Osteocyte (in vitro differentiated cells): Measurements from ENCODE around the gene CDK8. TPM values are rescaled to one million over a fixed set of nuclear protein-coding genes. Genes with fewer than 3 reads are reported as not detected.

Experiments
- DNase-seq: peaks from one replicate; pipeline ENCODE4 v3.0.0; 2021; ENCODE audit warnings: mixed read lengths; ENCODE audit not compliant: unreplicated experiment; ENCODE audit errors: extremely low spot score
- H3K27ac Mint-ChIP-seq: one replicate; pipeline ENCODE4 v1.8.0; 2021; ENCODE audit warnings: mild to moderate bottlenecking, mixed read lengths; ENCODE audit not compliant: unreplicated experiment
- H3K27me3 Mint-ChIP-seq: one replicate; pipeline ENCODE4 v1.8.0; 2021; ENCODE audit warnings: mixed read lengths; ENCODE audit not compliant: unreplicated experiment
- H3K36me3 Mint-ChIP-seq: one replicate; pipeline ENCODE4 v1.8.0; 2021; ENCODE audit warnings: mixed read lengths; ENCODE audit not compliant: unreplicated experiment
- H3K4me1 Mint-ChIP-seq: one replicate; pipeline ENCODE4 v1.8.0; 2021; ENCODE audit warnings: mixed read lengths; ENCODE audit not compliant: unreplicated experiment
- H3K4me3 Mint-ChIP-seq: one replicate; pipeline ENCODE4 v1.8.0; 2021; ENCODE audit warnings: mild to moderate bottlenecking, moderate library complexity, mixed read lengths; ENCODE audit not compliant: unreplicated experiment
- H3K9me3 Mint-ChIP-seq: one replicate; pipeline ENCODE4 v1.8.0; 2021; ENCODE audit warnings: mixed read lengths; ENCODE audit not compliant: unreplicated experiment
- total RNA-seq: library from RNA; stranded (reverse); gene quantifications from 2 replicates; pipeline ENCODE4 v1.2.1, GENCODE V29; 2021
- TF ChIP-seq, protein P1 (sequence below): fragments of 200-600 bp; sonication (generic); IDR thresholded peaks from 2 replicates; pipeline ENCODE4 v1.5.0; 2021; ENCODE audit warnings: antibody characterized with exemption, mild to moderate bottlenecking, moderate library complexity

The CDK8 gene
- total RNA-seq, 1 donor from 2014 or later, result 12.2 TPM

DNA sequence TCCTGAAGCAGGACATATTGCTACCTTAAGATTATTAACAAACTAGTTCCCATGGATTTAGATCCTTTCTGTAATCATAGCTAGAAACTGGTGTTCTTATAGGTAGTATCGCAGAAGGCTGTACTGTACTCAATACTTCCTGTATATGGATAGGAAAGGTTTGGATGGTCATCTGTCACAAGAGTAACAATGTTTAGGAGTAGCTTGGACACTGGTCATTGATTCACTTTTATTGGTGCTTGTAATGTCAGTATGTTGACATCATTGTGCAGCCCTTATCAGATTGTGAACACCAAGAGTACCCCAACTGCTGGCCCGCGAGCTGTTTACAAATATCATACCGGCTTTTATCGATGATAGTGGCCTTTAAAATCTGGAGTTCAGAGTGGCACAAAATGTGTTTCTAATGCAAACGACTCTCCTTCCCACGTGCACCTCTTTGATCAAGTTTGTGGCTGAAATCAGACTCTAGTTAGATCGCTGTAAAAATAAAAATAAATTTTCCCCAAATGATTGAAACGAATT lies 605 bp upstream of the CDK8 start:
- Mint-ChIP-seq H3K27me3 (peaks cover 8% of the 10 kb centered on the region), H3K4me3 (peak overlapping the region; percentile 85), H3K27ac (peak overlapping the region; percentile 84), H3K36me3 (no peaks in the 10 kb centered on the region), H3K4me1 (peaks cover 22% of the 10 kb centered on the region), H3K9me3 (no peaks in the 10 kb centered on the region)
- no peak for DNase-seq
- TF ChIP-seq, protein P1, sequence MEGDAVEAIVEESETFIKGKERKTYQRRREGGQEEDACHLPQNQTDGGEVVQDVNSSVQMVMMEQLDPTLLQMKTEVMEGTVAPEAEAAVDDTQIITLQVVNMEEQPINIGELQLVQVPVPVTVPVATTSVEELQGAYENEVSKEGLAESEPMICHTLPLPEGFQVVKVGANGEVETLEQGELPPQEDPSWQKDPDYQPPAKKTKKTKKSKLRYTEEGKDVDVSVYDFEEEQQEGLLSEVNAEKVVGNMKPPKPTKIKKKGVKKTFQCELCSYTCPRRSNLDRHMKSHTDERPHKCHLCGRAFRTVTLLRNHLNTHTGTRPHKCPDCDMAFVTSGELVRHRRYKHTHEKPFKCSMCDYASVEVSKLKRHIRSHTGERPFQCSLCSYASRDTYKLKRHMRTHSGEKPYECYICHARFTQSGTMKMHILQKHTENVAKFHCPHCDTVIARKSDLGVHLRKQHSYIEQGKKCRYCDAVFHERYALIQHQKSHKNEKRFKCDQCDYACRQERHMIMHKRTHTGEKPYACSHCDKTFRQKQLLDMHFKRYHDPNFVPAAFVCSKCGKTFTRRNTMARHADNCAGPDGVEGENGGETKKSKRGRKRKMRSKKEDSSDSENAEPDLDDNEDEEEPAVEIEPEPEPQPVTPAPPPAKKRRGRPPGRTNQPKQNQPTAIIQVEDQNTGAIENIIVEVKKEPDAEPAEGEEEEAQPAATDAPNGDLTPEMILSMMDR, result no peak

DNA sequence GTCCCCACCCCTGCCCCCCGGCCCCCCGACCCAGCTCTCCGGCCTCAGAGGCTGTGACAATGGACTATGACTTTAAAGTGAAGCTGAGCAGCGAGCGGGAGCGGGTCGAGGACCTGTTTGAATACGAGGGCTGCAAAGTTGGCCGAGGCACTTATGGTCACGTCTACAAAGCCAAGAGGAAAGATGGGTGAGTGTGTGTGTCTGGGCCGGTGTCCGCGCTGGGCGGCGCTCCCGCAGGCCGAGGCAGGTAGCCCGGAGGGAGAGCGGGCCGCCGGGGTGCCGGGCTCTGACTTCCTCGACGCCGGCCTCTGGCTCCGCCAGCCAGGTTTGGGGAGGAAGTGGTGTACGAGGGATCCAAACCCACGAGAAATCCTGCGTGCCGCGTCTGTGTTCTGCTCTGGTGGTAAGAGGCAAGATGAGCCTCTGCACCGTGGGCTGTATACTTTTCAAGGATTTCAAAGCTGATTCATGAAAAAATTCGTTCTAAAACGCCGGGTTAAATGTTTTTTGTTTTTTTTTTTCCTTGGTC lies 718 bp downstream of the CDK8 start:
- peaks cover 22% of the 10 kb centered on the region for H3K4me1 Mint-ChIP-seq
- H3K9me3 Mint-ChIP-seq, result no peaks in the 10 kb centered on the region
- H3K4me3 Mint-ChIP-seq, result peak overlapping the region; percentile 85
- H3K27me3 Mint-ChIP-seq, result peaks cover 8% of the 10 kb centered on the region
- DNase-seq, result no peak
- TF ChIP-seq, protein P1, result no peak
- no peaks in the 10 kb centered on the region for H3K36me3 Mint-ChIP-seq
- peak overlapping the region; percentile 79 for H3K27ac Mint-ChIP-seq

DNA sequence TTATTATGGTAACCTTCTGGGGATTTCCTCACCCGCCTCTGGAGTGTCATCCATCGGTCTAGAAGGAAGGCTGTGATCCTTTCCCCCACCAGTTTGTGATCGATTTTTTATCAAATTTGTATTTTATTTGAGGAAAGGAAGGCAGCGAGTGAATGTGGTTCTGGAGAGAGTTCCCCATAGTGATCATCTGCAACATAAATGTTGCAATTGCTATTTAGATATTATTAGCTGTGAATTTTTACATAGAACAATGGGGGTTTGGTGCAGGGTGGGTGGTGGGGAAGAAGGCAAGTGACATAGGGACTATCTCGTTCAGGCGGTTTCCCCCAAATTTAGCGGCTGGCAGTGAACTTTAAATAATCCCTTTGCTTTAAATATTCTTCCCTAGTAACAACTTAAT lies 1.2 kb downstream of the CDK8 start:
- no peak for DNase-seq
- peaks cover 22% of the 10 kb centered on the region for H3K4me1 Mint-ChIP-seq

DNA sequence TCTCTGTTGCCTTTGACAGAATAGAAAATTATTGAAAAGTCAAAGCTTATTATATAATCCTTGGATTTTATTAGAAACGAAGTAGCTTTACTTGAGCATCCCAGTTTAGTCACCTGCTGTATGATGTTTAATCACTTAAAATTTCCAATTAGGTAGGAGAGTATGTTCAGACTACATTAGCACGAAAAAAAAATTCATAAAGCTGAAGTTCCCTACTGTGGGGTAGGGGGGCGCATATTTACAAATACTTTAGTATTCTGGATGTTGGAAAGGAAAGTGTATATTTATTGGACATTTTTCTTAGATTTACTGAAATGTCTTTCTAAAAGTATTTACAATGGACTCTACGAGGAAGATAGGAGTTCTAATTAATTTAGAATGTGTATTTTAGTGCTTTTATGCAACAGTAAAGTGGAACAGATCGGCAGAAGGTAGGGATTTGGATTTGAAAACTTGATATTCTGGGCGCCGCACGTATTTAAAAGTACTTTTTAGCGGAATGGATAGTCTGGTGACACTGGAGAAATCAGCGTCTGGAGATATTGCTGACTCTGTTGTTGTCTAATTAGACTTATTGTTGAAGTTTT lies 1.9 kb downstream of the CDK8 start:
- H3K9me3 Mint-ChIP-seq, result no peaks in the 10 kb centered on the region
- H3K4me1 Mint-ChIP-seq, result peaks cover 22% of the 10 kb centered on the region
- H3K27ac Mint-ChIP-seq, result no peak overlapping the region
- H3K4me3 Mint-ChIP-seq, result peak overlapping the region; percentile 85
- no peaks in the 10 kb centered on the region for H3K36me3 Mint-ChIP-seq
- TF ChIP-seq, protein P1, result peak; percentile 48
- no peak for DNase-seq
- peaks cover 6% of the 10 kb centered on the region for H3K27me3 Mint-ChIP-seq

More for the DNA sequence above, 1.2 kb downstream of the CDK8 start:
- Mint-ChIP-seq H3K4me3 (peak overlapping the region; percentile 85), H3K27me3 (peaks cover 8% of the 10 kb centered on the region), H3K27ac (peak overlapping the region; percentile 79), H3K9me3 (no peaks in the 10 kb centered on the region), H3K36me3 (no peaks in the 10 kb centered on the region)
- TF ChIP-seq, protein P1, result no peak

DNA sequence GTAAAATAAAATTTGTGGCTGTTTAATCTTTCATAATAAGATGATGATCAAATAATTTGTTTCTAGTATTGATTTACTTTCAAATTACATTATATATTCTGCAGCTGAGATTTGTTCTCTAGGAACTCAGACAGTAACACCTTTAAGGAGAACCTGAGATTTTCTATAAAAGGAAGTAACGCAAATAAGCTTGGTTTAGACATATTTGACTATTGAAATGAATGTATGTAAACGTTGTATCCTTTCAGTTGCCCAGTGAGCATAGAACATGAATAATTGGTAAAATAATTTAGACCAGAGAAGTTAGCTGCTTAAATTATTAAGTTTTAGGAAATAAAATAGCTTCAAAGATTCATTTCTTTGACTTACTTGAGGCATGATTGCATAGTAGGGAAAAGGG lies 3.1 kb downstream of the CDK8 start:
- Mint-ChIP-seq H3K4me3 (no peak overlapping the region), H3K4me1 (peaks cover 22% of the 10 kb centered on the region)

More for the DNA sequence above, 3.1 kb downstream of the CDK8 start:
- H3K36me3 Mint-ChIP-seq, result no peaks in the 10 kb centered on the region
- H3K9me3 Mint-ChIP-seq, result no peaks in the 10 kb centered on the region
- no peaks in the 10 kb centered on the region for H3K27me3 Mint-ChIP-seq
- H3K27ac Mint-ChIP-seq, result no peak overlapping the region
- DNase-seq, result no peak
- TF ChIP-seq, protein P1, result no peak
